K562 (cell line): ENCODE data around the gene BCAS1.

Experiments
- BRCA1 ChIP-seq, 2 experiments: fragments of 450-650 bp in 1 of 2; sonication (generic) in 1 of 2; formaldehyde crosslinking in 1 of 2; IDR thresholded peaks; 2 replicates each; pipeline versions ENCODE4 v1.5.0 to v1.6.1; 2017 to 2020; ENCODE audit warnings: mild to moderate bottlenecking in 1 of 2, missing genetic modification reagents in 1 of 2
- ELF2 ChIP-seq: fragments of 250-450 bp; sonication (Bioruptor Pico); IDR thresholded peaks from 2 replicates; pipeline ENCODE4 v1.5.0; 2021; ENCODE audit warnings: mild to moderate bottlenecking
- FOXM1 ChIP-seq, 2 experiments: fragments of 450-650 bp in 1 of 2; sonication (generic) in 1 of 2; formaldehyde crosslinking in 1 of 2; IDR thresholded peaks; 2 replicates each; pipeline versions ENCODE4 v1.6.1 to v1.9.0; 2017 to 2022; ENCODE audit warnings: low read depth in 2 of 2, mild to moderate bottlenecking in 2 of 2, missing genetic modification reagents in 1 of 2, moderate library complexity in 1 of 2
- GABPA ChIP-seq: fragments of 200-800 bp; sonication (Bioruptor generic); conservative IDR thresholded peaks from 2 replicates; pipeline ENCODE4 v1.6.1; 2016; ENCODE audit warnings: low read depth, missing genetic modification characterization, missing compliant biosample characterization
- HDAC6 ChIP-seq: IDR thresholded peaks from 2 replicates; pipeline ENCODE4 v1.6.1; 2012; ENCODE audit warnings: low read depth, mild to moderate bottlenecking, control low read depth, inconsistent platforms, low read length, moderate library complexity
- JUNB ChIP-seq: fragments of 450-650 bp; formaldehyde crosslinking; conservative IDR thresholded peaks from 2 replicates; pipeline ENCODE4 v1.4.0; 2020; ENCODE audit warnings: mild to moderate bottlenecking
- PATZ1 ChIP-seq: fragments of 250-450 bp; sonication (Bioruptor Pico); IDR thresholded peaks from 2 replicates; pipeline ENCODE4 v1.5.0; 2020; ENCODE audit warnings: mild to moderate bottlenecking, borderline replicate concordance
- PHTF2 ChIP-seq: fragments of 250-450 bp; sonication (Bioruptor Pico); IDR thresholded peaks from 2 replicates; pipeline ENCODE4 v1.5.0; 2021; ENCODE audit warnings: mild to moderate bottlenecking
- RBBP5 ChIP-seq: fragments of 200-600 bp; sonication (generic); IDR thresholded peaks from 2 replicates; pipeline ENCODE4 v1.6.1; 2012; ENCODE audit warnings: borderline replicate concordance, mild to moderate bottlenecking, low read length, control low read depth, inconsistent platforms; ENCODE audit not compliant: insufficient read depth, poor library complexity, severe bottlenecking
- RERE ChIP-seq: sonication (generic); formaldehyde crosslinking; IDR thresholded peaks from 2 replicates; pipeline ENCODE4 v1.8.0; 2023; ENCODE audit warnings: missing genetic modification reagents, mild to moderate bottlenecking, borderline replicate concordance
- TCF15 ChIP-seq: fragments of 250-450 bp; sonication (Bioruptor Pico); IDR thresholded peaks from 2 replicates; pipeline ENCODE4 v1.8.0; 2022; ENCODE audit warnings: moderate library complexity, mild to moderate bottlenecking, inconsistent platforms
- ZBTB7A ChIP-seq: IDR thresholded peaks from 2 replicates; pipeline ENCODE4 v1.6.1; 2011; ENCODE audit warnings: low read depth, mild to moderate bottlenecking, low read length, moderate library complexity, borderline replicate concordance; ENCODE audit not compliant: control insufficient read depth
- ZC3H4 ChIP-seq: sonication (generic); formaldehyde crosslinking; IDR thresholded peaks from 2 replicates; pipeline ENCODE4 v1.9.0; 2021; ENCODE audit warnings: missing genetic modification reagents, borderline replicate concordance
- ZNF408 ChIP-seq: fragments of 250-450 bp; sonication (Bioruptor Pico); IDR thresholded peaks from 2 replicates; pipeline ENCODE4 v1.4.0; 2020; ENCODE audit warnings: low read depth, mild to moderate bottlenecking, moderate library complexity

- TF ChIP-seq PATZ1 (CRISPR knock-in tag) (no peak), ZNF408 (CRISPR knock-in tag) (no peak), BRCA1 (IDR thresholded peaks at IDR 0.05) (no peak), BRCA1 (CRISPR knock-in tag; IDR thresholded peaks at IDR 0.05) (no peak), HDAC6 (no peak), RBBP5 (no peak), PHTF2 (CRISPR knock-in tag) (no peak), GABPA (tag) (no peak), ZC3H4 (no peak), TCF15 (CRISPR knock-in tag) (no peak), RERE (CRISPR knock-in tag) (no peak), FOXM1 (IDR thresholded peaks at IDR 0.05; ENCODE audit: low read depth) (no peak), FOXM1 (CRISPR knock-in tag; IDR thresholded peaks at IDR 0.05; ENCODE audit: low read depth) (no peak), ELF2 (no peak), JUNB (CRISPR knock-in tag) (no peak), ZBTB7A (no peak)
Observed at GRCh38 chr20:54110041-54110440, 39.6 kb upstream of the BCAS1 start.
